EH (cell line): ENCODE results near the gene ADARB2.

ENCODE experiments used
- DNase-seq: peaks from one replicate; pipeline ENCODE4 v3.0.0-alpha.2; 2015; ENCODE audit warnings: low read depth

ADARB2 gene

GRCh38 chr10:1595726-1596125 lies 141.6 kb downstream of the ADARB2 start:
- no peak for DNase-seq

GRCh38 chr10:1595242-1595600 lies 142.1 kb downstream of the ADARB2 start:
- no peak for DNase-seq

- DNase-seq: no peak
Measured at GRCh38 chr10:1594372-1595241, 142.7 kb downstream of the ADARB2 start.

GRCh38 chr10:1591742-1592141 lies 145.6 kb downstream of the ADARB2 start:
- DNase-seq: no peak

GRCh38 chr10:1591045-1591444 lies 146.3 kb downstream of the ADARB2 start:
- no peak for DNase-seq

GRCh38 chr10:1589257-1589656 lies 148.1 kb downstream of the ADARB2 start:
- no peak for DNase-seq

GRCh38 chr10:1582739-1583138 lies 154.6 kb downstream of the ADARB2 start:
- no peak for DNase-seq

- DNase-seq: no peak
Measured at GRCh38 chr10:1581189-1581588, 156.1 kb downstream of the ADARB2 start.

GRCh38 chr10:1579671-1580070 lies 157.7 kb downstream of the ADARB2 start:
- no peak for DNase-seq

GRCh38 chr10:1579141-1579491 lies 158.2 kb downstream of the ADARB2 start:
- DNase-seq: no peak

- no peak for DNase-seq
Measured at GRCh38 chr10:1578392-1579140, 158.8 kb downstream of the ADARB2 start.

GRCh38 chr10:1577945-1578344 lies 159.4 kb downstream of the ADARB2 start:
- no peak for DNase-seq

- DNase-seq: no peak
Measured at GRCh38 chr10:1577373-1577770, 160.0 kb downstream of the ADARB2 start.

GRCh38 chr10:1576467-1577372 lies 160.6 kb downstream of the ADARB2 start:
- no peak for DNase-seq

GRCh38 chr10:1575481-1576244 lies 161.7 kb downstream of the ADARB2 start:
- DNase-seq: no peak

GRCh38 chr10:1574719-1575118 lies 162.6 kb downstream of the ADARB2 start:
- DNase-seq: no peak

- DNase-seq: no peak
Measured at GRCh38 chr10:1573981-1574380, 163.3 kb downstream of the ADARB2 start.

GRCh38 chr10:1573334-1573969 lies 163.9 kb downstream of the ADARB2 start:
- no peak for DNase-seq

GRCh38 chr10:1572519-1573333 lies 164.6 kb downstream of the ADARB2 start:
- DNase-seq: no peak

GRCh38 chr10:1571587-1572237 lies 165.6 kb downstream of the ADARB2 start:
- DNase-seq: no peak
